Fibroblast of skin of scalp (primary cell): Measurements from ENCODE around the gene KRTAP1-5.
"Not testable (repeated sequence)": the region's sequence is repeated elsewhere in the genome, so short reads cannot be mapped to it uniquely, and the experiment has no call there.

Source experiments
- DNase-seq: peaks from one replicate; pipeline ENCODE4 v3.0.0-alpha.2; 2013

The KRTAP1-5 gene

DNA sequence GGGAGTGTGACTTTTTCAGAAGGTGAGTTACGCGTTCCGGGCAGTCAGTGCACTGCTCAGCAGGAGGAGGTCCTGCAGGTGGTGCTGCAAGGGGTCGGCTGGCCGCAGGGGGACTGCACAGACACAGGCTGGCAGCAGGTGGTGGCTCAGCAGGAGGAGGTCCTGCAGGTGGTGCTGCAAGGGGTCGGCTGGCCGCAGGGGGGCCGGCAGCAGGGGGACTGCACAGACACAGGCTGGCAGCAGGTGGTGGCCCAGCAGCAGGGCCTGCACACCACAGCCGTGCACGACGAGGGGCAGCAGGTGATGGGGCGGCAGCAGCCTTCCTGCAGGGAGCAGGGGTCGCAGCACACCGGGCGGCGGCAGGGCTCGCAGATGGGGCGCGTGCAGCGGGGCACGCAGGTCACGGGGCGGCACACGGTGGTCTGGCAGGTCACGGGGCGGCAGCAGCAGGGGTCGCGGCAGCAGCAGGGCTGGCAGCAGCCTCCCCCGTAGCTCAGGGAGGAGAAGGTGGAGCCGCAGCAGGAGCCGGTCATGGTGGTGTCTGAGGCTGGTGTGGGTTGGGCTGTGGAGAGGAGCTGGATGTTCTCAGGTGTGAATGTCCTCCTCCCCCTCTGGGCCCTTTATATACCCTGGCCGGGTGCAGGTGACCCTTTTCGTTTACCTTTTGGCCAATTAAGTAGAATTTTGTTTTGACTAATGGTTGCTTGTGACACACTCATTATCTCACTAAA is 19.9 kb upstream of the KRTAP1-5 start, which contains the start of gene KRTAP2-1:
KRTAP2-1 (minus strand) TSS at position 582 of the 731 bp plus-strand sequence; CDS start at position 533, 49 bp downstream.
- not testable (repeated sequence) for DNase-seq

DNA sequence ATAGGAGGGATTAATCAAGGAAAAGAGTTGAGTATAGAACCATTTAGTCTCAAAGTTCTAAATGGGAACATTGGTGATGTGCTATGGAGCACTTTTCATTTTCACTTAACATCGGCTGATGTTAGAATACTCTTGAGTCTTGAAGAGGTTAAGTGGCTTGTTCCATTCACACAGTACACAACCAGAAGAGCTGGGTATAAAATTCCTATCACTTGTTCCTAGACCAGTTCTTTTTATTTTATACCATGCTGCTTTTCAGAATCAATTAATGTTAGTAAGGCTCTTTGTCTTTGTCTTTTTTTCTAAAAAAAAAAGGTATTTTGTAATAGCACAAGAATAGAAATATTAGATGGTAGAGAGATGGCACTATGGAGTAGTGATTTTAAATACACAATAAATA is 15.9 kb upstream of the KRTAP1-5 start:
- DNase-seq: no peak

DNA sequence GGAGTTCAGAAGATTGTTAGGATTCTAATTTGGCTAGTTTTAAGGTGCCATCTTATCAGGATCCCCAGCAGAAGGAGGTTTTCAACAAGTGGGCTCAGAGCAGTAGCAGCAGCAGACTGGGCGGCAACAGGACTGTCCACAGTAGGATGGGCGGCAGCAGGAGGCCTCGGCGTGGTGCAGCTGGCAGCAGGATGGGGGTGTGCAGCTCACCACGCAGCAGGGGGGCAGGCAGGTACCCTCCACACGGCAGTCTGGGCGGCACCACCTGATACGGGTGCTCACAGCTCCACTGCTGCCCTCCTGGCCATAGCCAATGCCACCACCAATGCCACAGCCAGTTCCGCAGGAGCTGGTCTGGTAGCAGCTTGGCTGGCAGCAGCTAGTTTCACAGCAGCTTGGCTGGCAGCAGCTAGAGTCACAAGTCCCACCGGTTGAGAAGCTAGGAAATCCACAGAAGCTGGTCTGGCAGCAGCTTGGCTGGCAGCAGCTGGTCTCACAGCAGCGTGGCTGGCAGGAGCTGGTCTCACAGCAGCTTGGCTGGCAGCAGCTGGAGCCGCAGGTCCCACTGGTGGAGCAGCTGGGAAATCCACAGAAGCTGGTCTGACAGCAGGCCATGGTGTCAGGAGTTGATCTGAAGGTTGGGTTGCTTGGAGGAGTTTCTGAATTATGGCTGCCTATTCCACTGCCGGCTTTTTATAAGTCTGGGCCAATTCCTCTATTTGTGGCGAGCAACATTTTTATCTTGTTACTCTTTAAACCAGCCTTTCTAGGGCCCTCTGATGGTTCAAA is 14.0 kb upstream of the KRTAP1-5 start, which contains the start of gene KRTAP1-1:
KRTAP1-1 (minus strand) TSS at position 668 of the 789 bp plus-strand sequence; CDS start at position 615, 53 bp downstream.
- peak; percentile 49 for DNase-seq

DNA sequence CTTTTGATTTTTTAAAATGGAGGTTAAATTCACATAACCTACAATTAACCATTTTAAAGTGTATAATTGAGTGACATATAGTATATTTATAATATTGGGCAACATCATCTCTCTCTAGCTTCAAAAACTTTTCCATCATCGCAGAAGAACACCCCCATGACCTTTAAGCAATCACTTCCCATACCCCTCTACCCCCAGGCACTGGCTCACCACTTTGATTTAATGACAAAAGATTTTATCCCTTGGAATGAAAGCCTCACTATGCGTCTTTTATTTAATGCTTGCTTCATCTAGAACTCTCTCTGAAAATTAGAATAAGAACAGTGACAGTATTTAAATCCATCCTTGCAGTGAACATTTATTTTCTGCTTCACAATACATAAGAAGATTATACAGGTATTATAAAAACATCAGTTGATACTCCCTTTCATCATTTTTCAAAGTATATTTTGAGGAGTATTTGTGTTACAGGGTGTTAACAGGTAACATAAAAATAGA is 10.9 kb upstream of the KRTAP1-5 start:
- DNase-seq: no peak

GRCh38 chr17:41034346-41034935 is 7.4 kb upstream of the KRTAP1-5 start, which contains the start of gene KRTAP1-3:
KRTAP1-3 (minus strand) TSS chr17:41034874; CDS start chr17:41034821, 53 bp downstream.
- not testable (repeated sequence) for DNase-seq

- DNase-seq: no peak
Measured at GRCh38 chr17:41029633-41030245, 2.7 kb upstream of the KRTAP1-5 start, which contains the start of gene KRTAP1-4. KRTAP1-4 (minus strand) TSS chr17:41030195; CDS start chr17:41030078, 117 bp downstream.

GRCh38 chr17:41024697-41025096 is 2.3 kb downstream of the KRTAP1-5 start:
- DNase-seq: peak; percentile 86

GRCh38 chr17:41020336-41020735 is 6.7 kb downstream of the KRTAP1-5 start:
- DNase-seq: no peak

- DNase-seq: no peak
Measured at GRCh38 chr17:41019415-41019814, 7.6 kb downstream of the KRTAP1-5 start.

- no peak for DNase-seq
Measured at GRCh38 chr17:41018541-41018940, 8.5 kb downstream of the KRTAP1-5 start.

DNA sequence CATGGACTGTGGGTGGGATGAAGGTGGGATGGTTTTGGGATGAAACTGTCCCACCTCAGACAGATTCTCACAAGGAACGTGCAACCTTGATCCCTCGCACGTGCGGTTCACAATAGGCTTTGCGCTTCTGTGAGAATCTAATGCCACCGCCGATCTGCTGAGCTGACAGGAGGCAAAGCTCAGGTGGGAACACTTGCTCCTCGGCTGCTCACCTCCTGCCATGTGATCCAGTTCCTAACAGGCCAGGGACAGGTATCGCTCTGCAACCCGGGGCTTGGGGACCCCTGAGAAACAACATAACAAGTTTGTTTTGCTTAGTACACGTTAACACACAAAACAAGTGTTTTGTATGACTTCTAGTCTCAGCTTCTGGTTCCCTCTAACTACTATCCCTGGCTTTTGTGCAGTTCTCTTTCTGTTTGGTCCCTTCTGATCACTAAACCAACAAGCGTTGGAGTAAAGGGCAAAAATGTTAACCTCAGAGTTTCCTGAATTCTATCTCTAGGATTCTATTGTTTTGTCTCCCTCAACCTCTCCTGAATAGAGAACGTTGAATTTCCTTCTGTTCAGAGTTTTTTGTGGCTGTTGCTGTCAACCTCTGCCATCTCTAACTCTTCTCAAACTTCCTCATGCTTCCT is 10.3 kb downstream of the KRTAP1-5 start:
- no peak for DNase-seq

DNA sequence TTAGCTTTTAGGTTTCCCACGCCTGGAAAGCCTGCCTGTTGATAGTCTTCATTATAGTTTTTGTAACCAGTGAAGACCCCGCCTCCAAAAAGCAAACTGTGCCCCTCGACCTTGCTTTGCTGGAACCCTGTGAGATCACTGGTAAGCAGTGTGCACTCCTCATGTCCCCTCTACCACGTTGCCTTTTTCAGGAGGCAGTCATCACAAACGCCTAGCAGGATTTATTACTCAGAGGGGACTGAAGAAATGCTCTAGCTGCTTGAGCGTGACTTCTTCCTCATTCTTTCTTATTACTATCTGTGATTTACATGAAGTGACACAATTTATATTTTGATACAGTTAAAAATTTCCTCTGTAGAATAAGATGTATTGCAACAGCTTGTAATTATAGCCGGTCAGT is 11.6 kb downstream of the KRTAP1-5 start:
- DNase-seq: no peak

- DNase-seq: peak; percentile 69
Measured at GRCh38 chr17:41013606-41014005, 13.4 kb downstream of the KRTAP1-5 start.

DNA sequence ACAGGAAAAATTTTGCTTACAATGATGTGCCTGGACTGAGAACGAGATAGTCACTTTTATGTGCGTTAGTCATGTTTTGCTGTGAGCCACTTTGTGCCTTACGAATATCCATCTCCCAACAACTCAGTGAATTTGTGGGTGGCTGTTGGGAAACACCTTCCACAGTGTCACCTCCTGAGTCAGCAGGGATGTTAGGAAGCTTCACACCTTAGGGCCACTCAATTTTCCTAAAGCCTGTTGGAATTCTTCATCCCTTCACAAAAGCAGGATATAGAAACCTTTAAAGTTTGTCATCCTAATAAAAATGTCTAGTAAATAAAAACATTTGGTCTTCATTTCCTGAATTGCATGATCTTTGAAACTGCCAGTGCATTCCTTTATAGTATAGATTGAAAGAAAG is 13.8 kb downstream of the KRTAP1-5 start:
- no peak for DNase-seq

DNA sequence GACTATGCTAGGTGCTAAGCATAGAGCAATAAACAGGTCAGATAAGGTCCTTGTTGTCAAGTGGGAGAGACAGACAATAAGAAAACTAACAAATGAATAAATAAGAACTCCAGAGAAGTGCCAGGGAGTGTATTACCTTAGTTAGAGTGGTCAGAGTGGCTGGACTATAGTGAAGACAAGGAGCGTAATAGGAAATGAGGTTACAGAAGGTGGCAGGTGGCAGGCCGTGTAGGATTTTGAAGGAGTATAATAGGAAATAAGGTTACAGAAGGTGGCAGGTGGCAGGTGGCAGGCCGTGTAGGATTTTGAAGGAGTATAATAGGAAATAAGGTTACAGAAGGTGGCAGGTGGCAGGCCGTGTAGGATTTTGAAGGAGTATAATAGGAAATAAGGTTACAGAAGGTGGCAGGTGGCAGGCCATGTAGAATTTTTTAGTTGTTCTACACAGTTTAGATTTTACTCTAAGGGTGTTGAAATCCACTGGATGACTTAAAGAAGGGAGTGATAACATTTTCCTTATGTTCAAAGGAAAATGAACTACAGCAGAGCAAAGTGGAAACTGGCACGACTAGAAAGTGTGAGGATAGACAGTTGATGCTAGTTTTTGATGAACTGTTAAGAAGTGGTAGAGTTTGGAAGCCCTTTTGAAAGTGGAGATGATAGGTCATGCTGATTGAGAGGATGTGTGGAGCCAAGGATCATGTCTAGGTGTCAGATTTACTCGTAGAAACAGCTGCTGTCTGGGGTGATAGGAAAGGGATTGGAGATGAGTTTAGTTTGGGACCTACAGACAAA is 14.5 kb downstream of the KRTAP1-5 start:
- DNase-seq: no peak

DNA sequence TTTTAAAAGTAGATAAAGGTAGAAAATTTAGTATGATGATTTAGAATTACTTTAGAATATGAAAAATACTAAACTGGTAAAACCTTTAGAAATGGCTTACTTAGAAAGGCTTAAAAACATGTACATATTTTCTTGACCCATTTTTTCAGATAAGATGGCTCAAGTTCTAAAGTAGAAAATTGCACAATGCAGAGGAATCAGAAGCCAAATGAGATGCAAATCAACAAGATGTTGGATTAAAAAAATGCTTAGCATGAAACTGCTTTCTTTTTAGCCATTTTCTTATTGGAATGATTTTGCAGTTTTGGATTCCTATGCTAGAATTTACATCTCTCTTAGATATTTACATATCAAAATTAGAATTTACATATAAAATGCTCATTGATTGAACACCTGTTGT is 16.6 kb downstream of the KRTAP1-5 start:
- no peak for DNase-seq

DNA sequence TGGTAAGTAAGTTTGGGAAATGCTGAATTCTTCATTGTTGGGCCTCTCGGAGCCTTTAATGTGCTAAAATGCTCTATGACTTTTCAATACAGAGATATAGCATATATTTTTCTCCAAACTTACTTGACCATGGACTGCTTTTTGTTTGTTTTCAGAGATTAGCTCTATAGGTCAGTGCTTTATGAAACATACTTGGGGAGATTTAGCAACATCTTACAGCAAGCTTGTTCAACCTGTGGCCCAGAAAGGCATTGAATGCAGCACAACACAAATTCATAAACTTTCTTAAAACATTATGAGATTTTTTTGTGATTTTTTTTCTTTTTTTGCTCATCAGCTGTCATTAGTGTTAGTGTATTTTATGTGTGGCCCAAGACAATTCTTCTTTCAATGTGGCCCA is 17.1 kb downstream of the KRTAP1-5 start:
- DNase-seq: no peak

GRCh38 chr17:41009301-41009760 is 17.7 kb downstream of the KRTAP1-5 start:
- no peak for DNase-seq

DNA sequence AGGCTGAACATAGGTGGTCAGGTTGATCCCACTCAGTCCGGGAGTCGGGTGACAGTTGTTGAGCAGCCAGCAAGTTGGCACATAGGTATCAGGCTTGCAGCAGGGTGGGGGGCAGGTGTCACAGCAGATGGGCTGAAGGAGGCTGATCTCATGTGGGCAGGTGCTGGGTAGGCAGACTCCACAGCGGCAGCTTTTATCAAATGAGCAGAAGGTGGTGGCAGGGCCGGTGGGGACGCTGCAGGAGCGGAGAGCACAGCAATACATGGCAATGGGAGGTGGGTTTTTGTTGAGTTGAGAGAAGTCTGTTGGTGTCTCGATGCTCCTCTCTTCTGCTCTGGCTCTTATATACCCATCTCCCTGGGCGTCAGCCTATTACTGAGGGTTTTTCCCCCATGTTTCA is 18.2 kb downstream of the KRTAP1-5 start, which contains the start of gene KRTAP3-1:
KRTAP3-1 (minus strand) TSS at position 318 of the 400 bp plus-strand sequence; CDS start at position 264, 54 bp downstream.
- no peak for DNase-seq

DNA sequence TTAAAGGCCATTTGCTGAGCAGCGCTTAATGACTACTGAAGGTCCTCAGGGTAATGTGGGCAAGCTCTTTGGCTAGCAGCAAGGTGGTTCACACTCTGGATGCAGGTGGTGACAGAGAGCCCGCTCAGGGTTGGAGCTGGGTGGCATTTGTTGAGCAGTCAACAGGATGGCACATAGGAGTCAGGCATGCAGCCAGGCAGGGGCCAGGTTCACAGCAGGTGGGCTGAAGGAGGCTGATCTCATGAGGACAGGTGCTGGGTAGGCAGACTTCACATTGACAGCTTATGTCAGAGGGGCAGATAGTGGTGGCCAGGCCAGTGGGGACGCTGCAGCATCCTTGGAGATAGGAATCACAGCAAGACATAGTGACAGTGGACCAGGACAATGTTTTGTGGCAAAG is 22.6 kb downstream of the KRTAP1-5 start:
- no peak for DNase-seq

- no peak for DNase-seq
Measured at GRCh38 chr17:41003926-41004325, 23.1 kb downstream of the KRTAP1-5 start.
